Epidermal melanocyte (primary cell): ENCODE results near the gene SIAH1.
"Not testable (repeated sequence)": the region's sequence is repeated elsewhere in the genome, so short reads cannot be mapped to it uniquely, and the experiment has no call there.

Source experiments
- DNase-seq: peaks from one replicate; pipeline ENCODE4 v3.0.0; 2011; ENCODE audit warnings: low spot score; ENCODE audit not compliant: insufficient read length

SIAH1 gene

GRCh38 chr16:48385253-48386150 lies at the start of gene SIAH1:
TSS of gene SIAH1 (minus strand) at chr16:48385413. CDS start at chr16:48362428, 22,985 bp downstream.
- DNase-seq, result peak; percentile 78

GRCh38 chr16:48434653-48435317 lies 49.6 kb upstream of the SIAH1 start:
- no peak for DNase-seq

- DNase-seq, result no peak
Observed at GRCh38 chr16:48433850-48434530, 48.8 kb upstream of the SIAH1 start.

DNA sequence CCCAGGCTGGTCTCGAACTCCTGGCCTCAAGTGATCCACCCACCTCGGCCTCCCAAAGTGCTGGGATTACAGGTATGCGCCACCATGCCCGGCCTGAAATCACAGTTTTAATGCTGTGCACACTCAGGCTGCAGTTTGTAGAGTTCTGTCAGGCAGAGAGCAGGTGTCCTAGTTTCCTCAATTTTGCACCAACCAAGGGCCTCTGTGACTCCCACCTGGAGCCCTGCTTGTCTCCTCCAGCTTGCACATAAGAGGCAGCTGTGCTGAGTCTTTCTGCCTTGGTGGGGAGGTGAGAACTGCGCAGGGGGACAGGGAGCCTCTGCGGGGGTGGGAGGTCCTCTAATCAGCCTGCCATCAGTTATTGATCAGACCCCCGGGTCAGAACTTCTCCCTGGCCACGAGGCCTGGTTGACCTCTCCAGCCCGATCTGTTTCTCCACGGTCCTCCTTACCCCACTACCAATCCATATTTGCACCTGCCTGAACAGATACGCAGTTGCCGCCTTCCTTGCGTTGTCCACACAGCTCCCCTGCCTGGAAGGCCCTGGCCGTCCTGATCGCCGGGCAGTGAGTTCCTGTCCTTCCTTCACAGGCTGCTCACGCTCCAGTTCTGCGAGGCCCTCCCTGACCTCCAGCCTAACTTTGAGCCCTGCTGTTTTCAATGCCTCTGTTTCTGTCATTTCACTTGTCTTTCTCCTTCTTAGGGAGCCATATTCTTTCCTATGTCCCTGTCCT lies 48.1 kb upstream of the SIAH1 start:
- no peak for DNase-seq

- DNase-seq, result no peak
Observed at GRCh38 chr16:48432136-48432535, 46.9 kb upstream of the SIAH1 start.

DNA sequence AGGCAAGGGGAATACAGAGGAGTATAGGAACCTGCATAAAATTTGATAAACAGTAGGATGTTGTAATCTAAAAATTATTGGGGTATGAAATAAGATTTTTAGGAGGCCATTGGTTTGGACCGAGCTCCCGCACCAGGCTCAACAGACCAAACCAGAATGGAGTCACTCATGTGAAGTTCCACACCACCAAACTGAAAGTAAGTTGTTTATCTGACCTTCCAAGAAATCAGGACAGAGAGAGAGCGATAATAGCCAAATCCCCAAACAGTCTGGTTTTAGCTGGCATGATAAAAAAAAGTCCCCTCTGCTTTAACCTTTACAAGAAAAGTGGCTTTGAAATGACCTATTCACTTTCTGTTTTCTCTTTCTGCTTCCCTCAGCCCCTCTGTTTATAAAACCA lies 45.7 kb upstream of the SIAH1 start:
- DNase-seq, result no peak

GRCh38 chr16:48426244-48427141 lies 41.3 kb upstream of the SIAH1 start:
- DNase-seq, result no peak

DNA sequence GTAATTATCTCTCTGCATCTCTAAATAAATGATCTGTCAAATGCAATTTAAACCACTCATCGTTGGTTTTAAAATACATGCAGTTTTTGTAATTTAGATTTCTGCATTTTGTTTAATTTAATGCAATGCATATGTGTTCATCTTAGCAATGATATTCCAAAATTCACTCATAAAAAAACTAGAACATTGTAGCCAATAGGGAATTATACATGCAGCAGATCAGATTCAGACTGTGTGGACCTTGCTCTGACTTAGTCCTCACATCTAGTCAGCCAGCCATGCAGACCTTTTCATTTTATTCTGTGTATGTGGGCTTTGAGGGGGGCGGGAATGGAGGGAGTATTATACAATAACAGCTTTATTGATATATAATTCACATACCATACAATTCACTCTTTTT lies 37.3 kb upstream of the SIAH1 start:
- no peak for DNase-seq

DNA sequence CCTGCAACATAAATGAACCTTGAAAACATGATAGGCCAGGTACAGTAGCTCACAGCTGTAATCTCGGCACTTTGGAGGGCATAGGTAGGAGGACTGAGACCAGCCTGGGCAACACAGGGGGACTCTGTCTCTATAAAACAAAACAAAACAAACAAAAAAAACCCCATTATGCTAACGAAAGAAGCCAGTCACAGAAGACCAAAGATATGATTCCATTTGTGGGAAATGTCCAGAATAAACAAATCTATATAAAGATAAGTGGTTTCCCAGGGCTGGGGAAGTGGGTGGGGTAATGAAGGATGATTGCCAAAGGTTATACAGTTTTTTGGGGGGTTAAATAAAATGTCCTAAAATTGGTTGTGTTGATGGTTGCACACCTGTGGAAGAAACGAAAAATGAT lies 36.5 kb upstream of the SIAH1 start:
- DNase-seq, result no peak

- DNase-seq, result no peak
Observed at GRCh38 chr16:48420437-48420836, 35.2 kb upstream of the SIAH1 start.

DNA sequence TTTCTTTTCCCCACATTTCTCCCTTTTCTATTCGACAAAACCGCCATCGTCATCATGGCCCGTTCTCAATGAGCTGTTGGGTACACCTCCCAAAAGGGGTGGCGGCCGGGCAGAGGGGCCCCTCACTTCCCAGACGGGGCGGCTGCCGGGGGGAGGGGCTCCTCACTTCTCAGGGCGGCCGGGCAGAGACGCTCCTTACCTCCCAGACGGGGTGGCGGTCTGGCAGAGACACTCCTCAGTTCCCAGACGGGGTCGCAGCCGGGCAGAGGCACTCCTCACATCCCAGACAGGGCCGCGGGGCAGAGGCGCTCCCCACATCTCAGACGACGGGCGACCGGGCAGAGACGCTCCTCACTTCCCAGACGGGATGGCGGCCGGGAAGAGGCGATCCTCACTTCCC lies 31.4 kb upstream of the SIAH1 start:
- not testable (repeated sequence) for DNase-seq

DNA sequence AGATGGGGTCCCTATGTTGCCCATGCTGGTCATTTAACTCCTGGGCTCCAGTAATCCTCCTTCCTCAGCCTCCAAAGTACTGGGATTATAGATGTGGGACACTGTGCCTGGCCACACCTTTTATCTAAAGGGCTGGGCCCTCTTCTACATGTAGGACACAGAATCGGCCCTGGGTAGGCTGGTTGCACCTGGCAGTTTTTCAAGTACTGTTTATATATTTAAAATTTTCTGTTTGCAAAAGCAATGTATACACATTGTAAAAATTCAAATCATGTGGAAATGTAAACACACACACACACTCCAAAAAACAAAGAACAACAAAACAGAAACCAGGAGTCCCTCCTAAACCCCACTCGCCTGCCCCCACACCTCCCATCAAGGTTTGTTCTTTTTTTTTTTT lies 28.1 kb upstream of the SIAH1 start:
- DNase-seq, result no peak

GRCh38 chr16:48409839-48410632 lies 24.8 kb upstream of the SIAH1 start:
- no peak for DNase-seq

- DNase-seq, result no peak
Observed at GRCh38 chr16:48408688-48409087, 23.5 kb upstream of the SIAH1 start.

GRCh38 chr16:48405907-48406306 lies 20.7 kb upstream of the SIAH1 start:
- DNase-seq, result no peak

DNA sequence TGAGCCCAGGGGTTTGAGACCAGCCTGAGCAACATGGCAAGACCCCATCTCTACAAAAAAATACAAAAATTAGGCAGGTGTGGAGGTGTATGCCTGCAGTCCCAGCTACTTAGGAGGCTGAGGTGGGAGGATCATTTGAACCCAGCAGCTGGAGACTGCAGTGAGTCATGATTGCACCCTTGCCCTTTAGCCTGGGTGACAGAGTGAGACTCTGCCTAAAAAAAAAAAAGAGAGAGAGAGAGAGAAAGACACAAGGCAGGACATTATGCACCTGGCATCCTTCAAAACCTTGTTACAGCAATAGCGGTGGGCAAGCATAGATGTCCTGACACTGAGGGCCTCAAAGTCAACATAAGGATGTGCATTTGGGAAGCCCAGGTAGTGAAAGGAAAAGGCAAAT lies 19.9 kb upstream of the SIAH1 start:
- no peak for DNase-seq

DNA sequence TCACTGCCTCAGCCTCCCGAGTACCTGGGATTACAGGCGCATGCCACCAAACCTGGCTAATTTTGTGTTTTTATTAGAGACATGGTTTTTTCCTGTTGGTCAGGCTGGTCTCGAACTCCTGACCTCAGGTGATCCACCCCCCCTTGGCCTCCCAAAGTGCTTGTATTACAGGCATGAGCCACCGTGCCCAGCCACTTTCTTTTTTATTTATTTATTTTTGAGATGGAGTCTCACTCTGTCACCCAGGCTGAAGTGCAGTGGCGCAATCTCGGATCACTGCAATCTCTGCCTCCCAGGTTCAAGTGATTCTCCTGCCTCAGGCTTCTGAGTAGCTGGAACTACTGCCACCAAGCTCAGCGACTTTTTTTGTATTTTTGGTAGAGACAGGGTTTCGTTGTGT lies 17.3 kb upstream of the SIAH1 start:
- DNase-seq, result not testable (repeated sequence)

GRCh38 chr16:48395375-48395774 lies 10.2 kb upstream of the SIAH1 start:
- DNase-seq, result no peak

GRCh38 chr16:48394355-48394703 lies 9.1 kb upstream of the SIAH1 start:
- DNase-seq, result no peak
